ENCODE measurements around the gene RBBP5.

DNA sequence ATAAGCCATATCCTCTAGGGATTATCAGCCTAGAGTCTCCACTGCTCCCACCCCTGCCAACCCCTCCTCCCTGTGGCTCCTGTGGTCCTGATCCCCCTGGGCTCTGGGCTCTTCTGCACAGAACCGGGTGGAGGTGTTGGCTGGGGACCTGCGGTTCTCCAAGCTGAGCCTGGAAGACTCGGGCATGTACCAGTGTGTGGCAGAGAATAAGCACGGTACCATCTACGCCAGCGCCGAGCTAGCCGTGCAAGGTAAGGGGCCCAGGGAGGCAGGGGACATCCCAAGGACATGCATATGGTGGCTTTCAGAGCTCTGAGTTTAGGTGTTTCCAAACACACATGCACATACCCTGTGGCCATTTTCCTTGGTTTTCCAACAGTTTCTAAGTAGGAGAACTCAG is 59.5 kb downstream of the RBBP5 start:
- TF ChIP-seq POLR2A (IDR thresholded peaks at IDR 0.05; ENCODE audit: low read depth, low read length) (no peak), TAF1 (IDR thresholded peaks at IDR 0.05; ENCODE audit: low read depth, low read length) (no peak), SPI1 (IDR thresholded peaks at IDR 0.05; ENCODE audit: low read depth, low read length) (no peak)
